IMR-90 (cell line): Measurements from ENCODE around the gene DESI2. TPM values are rescaled to one million over a fixed set of nuclear protein-coding genes. Genes with fewer than 3 reads are reported as not detected.

Experiments used
- ATAC-seq: fragments of 200-7000 bp; cut with Tn5 transposase; 2 replicates; pipeline ENCODE4 v1.9.1; 2020; ENCODE audit warnings: low read depth, mild to moderate bottlenecking, moderate library complexity
- BruUV-seq: library from RNA; stranded (reverse); fragments of 400-500 nt; replicated peaks from 2 replicates; lab custom pipeline; 2021; lab: Mats Ljungman, UMichigan
- CTCF ChIA-PET: fragments of 300-600 bp; formaldehyde crosslinking; extraction: SDS; loops from one replicate; lab custom pipeline; 2021; ENCODE audit warnings: antibody characterized with exemption; lab: Yijun Ruan, JAX
- POLR2A ChIA-PET: fragments of 300-600 bp; sonication (Branson Sonifier 250); formaldehyde crosslinking; loops from one replicate; lab custom pipeline; 2022; ENCODE audit warnings: antibody characterized with exemption; ENCODE audit not compliant: unreplicated experiment; lab: Charles Lee
- DNase-seq: peaks from one replicate; pipeline ENCODE4 v3.0.0; 2013
- H2AFZ ChIP-seq: replicated peaks from 2 replicates; pipeline ENCODE3; 2013; ENCODE audit warnings: low read length, mild to moderate bottlenecking; ENCODE audit not compliant: poor library complexity
- H2AK5ac ChIP-seq: 2 replicates; pipeline ENCODE4 v1.6.1; 2013; ENCODE audit warnings: low read depth, low read length, inconsistent platforms
- H2AK9ac ChIP-seq: replicated peaks from 2 replicates; pipeline ENCODE3; 2013; ENCODE audit warnings: mild to moderate bottlenecking, low read depth, low read length, moderate library complexity; ENCODE audit not compliant: poor library complexity
- H2BK120ac ChIP-seq: 2 replicates; pipeline ENCODE4 v1.6.1; 2013; ENCODE audit warnings: low read depth, low read length, inconsistent platforms
- H2BK15ac ChIP-seq: 3 replicates; pipeline ENCODE4 v1.6.1; 2013; ENCODE audit warnings: low read depth, low read length, inconsistent platforms
- H2BK20ac ChIP-seq: 2 replicates; pipeline ENCODE4 v1.6.1; 2013; ENCODE audit warnings: low read depth, mild to moderate bottlenecking, inconsistent platforms, low read length, moderate library complexity
- H2BK5ac ChIP-seq: 2 replicates; pipeline ENCODE4 v1.6.1; 2013; ENCODE audit warnings: mild to moderate bottlenecking, low read depth, low read length, inconsistent platforms; ENCODE audit not compliant: poor library complexity, severe bottlenecking
- H3K14ac ChIP-seq: replicated peaks from 2 replicates; pipeline ENCODE4 v1.6.1; 2013; ENCODE audit warnings: low read depth, low read length, inconsistent platforms
- H3K18ac ChIP-seq: 2 replicates; pipeline ENCODE4 v1.6.1; 2013; ENCODE audit warnings: low read depth, low read length, control low read depth
- H3K23ac ChIP-seq: 2 replicates; pipeline ENCODE4 v1.6.1; 2013; ENCODE audit warnings: low read depth, low read length, inconsistent platforms
- H3K27ac ChIP-seq: 2 replicates; pipeline ENCODE4 v1.5.1; 2013; ENCODE audit warnings: mild to moderate bottlenecking, control low read depth, low read length; ENCODE audit not compliant: insufficient read depth
- H3K27me3 ChIP-seq: 2 replicates; pipeline ENCODE4 v1.6.1; 2013; ENCODE audit warnings: low read length; ENCODE audit not compliant: control insufficient read depth, insufficient read depth
- H3K36me3 ChIP-seq: 2 replicates; pipeline ENCODE4 v1.6.1; 2013; ENCODE audit warnings: low read length, mixed read lengths; ENCODE audit not compliant: control insufficient read depth, insufficient read depth
- H3K4ac ChIP-seq: 2 replicates; pipeline ENCODE4 v1.6.1; 2013; ENCODE audit warnings: low read depth, low read length, inconsistent platforms
- H3K4me1 ChIP-seq: 2 replicates; pipeline ENCODE4 v1.6.1; 2013; ENCODE audit warnings: low read length, mixed read lengths; ENCODE audit not compliant: control insufficient read depth, insufficient read depth
- H3K4me2 ChIP-seq: 2 replicates; pipeline ENCODE4 v1.6.1; 2013; ENCODE audit warnings: low read depth, mild to moderate bottlenecking, control low read depth, low read length, moderate library complexity
- H3K4me3 ChIP-seq: 2 replicates; pipeline ENCODE4 v1.5.1; 2013; ENCODE audit warnings: low read depth, mild to moderate bottlenecking, control low read depth, low read length, moderate library complexity; ENCODE audit not compliant: insufficient read depth
- H3K56ac ChIP-seq: 2 replicates; pipeline ENCODE4 v1.6.1; 2013; ENCODE audit warnings: low read length, inconsistent platforms; ENCODE audit not compliant: insufficient read depth; ENCODE audit errors: extremely low read depth
- H3K79me1 ChIP-seq, 2 experiments: 2 replicates each; pipeline ENCODE4 v1.6.1; 2013; ENCODE audit warnings: low read length in 2 of 2, inconsistent platforms in 1 of 2, low read depth in 1 of 2
- H3K9ac ChIP-seq: 2 replicates; pipeline ENCODE4 v1.6.1; 2013; ENCODE audit warnings: low read depth, low read length, control low read depth
- H3K9me1 ChIP-seq: 2 replicates; pipeline ENCODE4 v1.6.1; 2013; ENCODE audit warnings: low read length, inconsistent platforms; ENCODE audit not compliant: insufficient read depth
- H3K9me3 ChIP-seq: 2 replicates; pipeline ENCODE4 v1.6.1; 2013; ENCODE audit warnings: low read length; ENCODE audit not compliant: control insufficient read depth, insufficient read depth
- H4K20me1 ChIP-seq: 2 replicates; pipeline ENCODE4 v1.6.1; 2013; ENCODE audit warnings: low read length, inconsistent platforms; ENCODE audit not compliant: insufficient read depth
- H4K5ac ChIP-seq: 2 replicates; pipeline ENCODE4 v1.6.1; 2013; ENCODE audit warnings: mild to moderate bottlenecking, low read depth, low read length, control low read depth
- H4K8ac ChIP-seq, 2 experiments: 2 replicates each; pipeline ENCODE4 v1.6.1; 2013; ENCODE audit warnings: low read depth in 2 of 2, low read length in 2 of 2, control low read depth in 1 of 2, inconsistent platforms in 1 of 2
- H4K91ac ChIP-seq: 2 replicates; pipeline ENCODE4 v1.6.1; 2013; ENCODE audit warnings: low read depth, low read length, inconsistent platforms; ENCODE audit not compliant: insufficient read depth
- ELK1 ChIP-seq: fragments of 150-350 bp; IDR thresholded peaks from 2 replicates; pipeline ENCODE4 v1.6.1; 2016; ENCODE audit warnings: low read depth, mild to moderate bottlenecking, low read length, moderate library complexity, borderline replicate concordance
- MXI1 ChIP-seq: IDR thresholded peaks from 2 replicates; pipeline ENCODE4 v1.6.1; 2012; ENCODE audit warnings: low read depth, mild to moderate bottlenecking, low read length, moderate library complexity, borderline replicate concordance
- POLR2A ChIP-seq: IDR thresholded peaks from 2 replicates; pipeline ENCODE4 v1.6.1; 2012; ENCODE audit warnings: mild to moderate bottlenecking, low read depth, low read length
- RFX5 ChIP-seq: IDR thresholded peaks from 2 replicates; pipeline ENCODE4 v1.8.0; 2012; ENCODE audit warnings: low read depth, mild to moderate bottlenecking, low read length, moderate library complexity
- WGBS, 2 experiments: methylation state at CpG; one replicate each; pipeline versions ENCODE4 v1.1.5 to v1.1.7; 2013; ENCODE audit warnings: missing lambda C conversion rate in 2 of 2; ENCODE audit not compliant: insufficient read length in 1 of 2; ENCODE audit errors: extremely low coverage in 2 of 2; 5-methylcytosine and 5-hydroxymethylcytosine counted together
- dilution Hi-C: fragments of 300-500 bp; cut with HindIII; formaldehyde crosslinking; loops from one replicate; pipeline ENCODE4 v1.14.3; 2018; ENCODE audit warnings: low sequenced_read_pairs; ENCODE audit not compliant: unreplicated experiment
- in situ Hi-C: fragments of 300-500 bp; cut with MboI; formaldehyde crosslinking; loops from 3 replicates; pipeline ENCODE4 v1.14.3; 2019; ENCODE audit warnings: low sequenced_read_pairs, inconsistent platforms, mixed read lengths
- intact Hi-C: fragments of 100-400 bp; cut with micrococcal nuclease; formaldehyde crosslinking; loops from 2 replicates; pipeline ENCODE4 v1.10.0; 2022
- polyA plus RNA-seq, 3 experiments: library from polyadenylated mRNA; depleted of rRNA; stranded (reverse); fragments of >200 nt; gene quantifications; 2 replicates each; pipeline ENCODE4 v1.2.3, GENCODE V29; 2012; ENCODE audit warnings: low replicate concordance in 1 of 3
- total RNA-seq: library from RNA; depleted of rRNA; stranded (reverse); fragments of >200 nt; gene quantifications from 2 replicates; pipeline ENCODE4 v1.2.3, GENCODE V29; 2012

DESI2 gene
- total and polyA plus RNA-seq, 2 of the 4 experiments (the other 2 are of a cell fraction), result 19.0 to 43.6 TPM

- intact Hi-C loops (no loop called here), dilution Hi-C loops (no loop called here), in situ Hi-C loops (no loop called here)
- Histone ChIP-seq H3K27ac (no peak overlapping the region), H2BK20ac (no peak overlapping the region), H3K18ac (no peak overlapping the region), H4K91ac (no peak overlapping the region), H3K9me3 (no peaks in the 10 kb centered on the region), H3K79me1 (peaks cover 31 to 43% of the 10 kb centered on the region in 2 experiments), H2BK120ac (no peak overlapping the region), H3K9ac (no peak overlapping the region), H2BK15ac (no peak overlapping the region), H2BK5ac (no peak overlapping the region), H3K9me1 (0 out of 2 replicates have a peak, but pooled peaks cover 6% of the 10 kb centered on the region), H3K4me3 (no peak overlapping the region), H2AK5ac (no peak overlapping the region), H3K56ac (no peak overlapping the region), H4K20me1 (peaks cover 3% of the 10 kb centered on the region), H3K4me2 (no peak overlapping the region), H2AK9ac (no peak overlapping the region), H3K14ac (no peak overlapping the region), H4K8ac (no peak overlapping the region), H2AFZ (no peak overlapping the region), H3K36me3 (peaks cover 1% of the 10 kb centered on the region; the same call in 1 of the 2 replicates), H4K5ac (no peak overlapping the region), H3K27me3 (no peaks in the 10 kb centered on the region), H3K4ac (no peak overlapping the region), H3K4me1 (no peaks in the 10 kb centered on the region; the same call in none of the 2 replicates), H3K23ac (no peak overlapping the region)
- POLR2A ChIA-PET, result no interaction called here
- TF ChIP-seq MXI1 (no peak), POLR2A (no peak), ELK1 (no peak), RFX5 (no peak)
- no CpG with 5 or more reads among the region's 1 CpG for WGBS, 2 experiments
- CTCF ChIA-PET, result interaction anchor here (0.6 kb wide), 1 partner anchor 332 kb away, joined by 4 read pairs; no protein-coding TSS in a partner anchor
- no TSS peak for BruUV-seq
- no peak for ATAC-seq
- DNase-seq, result no peak
Measured at GRCh38 chr1:244680667-244681066, 27.7 kb downstream of the DESI2 start.
